CD4-positive, alpha-beta T cell treated with Interferon gamma for 1 hour (primary cell): ENCODE measurements around the gene MAP1S.

Experiments used
- DNase-seq: peaks from one replicate; pipeline ENCODE4 v3.0.0-alpha.2; 2020

The MAP1S gene

DNA sequence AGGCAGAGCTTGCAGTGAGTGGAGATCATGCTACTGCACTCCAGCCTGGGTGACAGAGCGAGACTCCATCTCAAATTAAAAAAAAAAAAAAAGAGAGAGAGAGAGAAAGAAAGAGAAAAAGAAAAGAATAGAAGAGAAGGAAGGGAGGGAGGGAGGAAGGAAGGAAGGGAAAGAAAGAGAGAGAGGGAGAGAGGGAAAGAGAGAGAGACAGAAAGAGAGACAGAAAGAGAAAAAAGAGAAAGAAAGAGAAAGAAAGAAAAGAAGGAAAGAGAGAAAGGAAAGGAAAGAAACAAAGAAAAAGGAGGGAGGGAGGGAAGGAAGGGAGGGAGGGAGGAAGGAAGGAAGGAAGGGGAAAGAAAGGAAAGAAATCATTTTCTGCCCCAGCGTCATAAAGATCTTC lies 24.1 kb upstream of the MAP1S start:
- DNase-seq, result no peak

DNA sequence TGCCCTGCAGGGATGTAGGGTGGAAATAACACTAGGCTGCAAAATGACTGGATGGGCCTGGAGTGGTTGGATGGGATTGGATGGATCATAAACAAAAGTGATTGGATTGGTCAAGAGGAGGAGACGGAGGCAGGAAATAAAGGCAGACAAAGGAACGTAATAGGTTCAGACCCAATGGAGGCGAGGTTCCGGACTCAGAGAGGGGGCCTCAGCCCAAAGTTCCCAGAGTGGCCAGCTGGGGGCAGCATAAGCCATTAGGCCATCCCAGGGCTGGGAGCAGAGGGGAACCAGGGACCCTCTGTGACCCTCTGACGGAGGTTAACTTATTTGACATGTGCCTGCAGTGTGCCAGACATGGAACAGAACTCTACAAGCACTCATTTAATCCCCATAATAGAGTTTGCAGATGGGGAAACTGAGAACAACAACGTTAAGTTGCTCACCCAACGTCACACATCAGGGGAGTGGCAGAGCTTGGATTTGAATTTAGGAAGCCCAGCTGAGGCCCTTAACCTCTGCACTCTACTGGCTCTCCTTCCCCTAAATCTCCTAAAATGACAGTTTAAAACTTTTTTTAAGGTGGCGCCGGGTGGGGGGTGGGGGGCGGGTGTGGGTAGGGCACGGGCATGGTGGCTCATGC lies 15.3 kb upstream of the MAP1S start:
- peak; percentile 52 for DNase-seq

DNA sequence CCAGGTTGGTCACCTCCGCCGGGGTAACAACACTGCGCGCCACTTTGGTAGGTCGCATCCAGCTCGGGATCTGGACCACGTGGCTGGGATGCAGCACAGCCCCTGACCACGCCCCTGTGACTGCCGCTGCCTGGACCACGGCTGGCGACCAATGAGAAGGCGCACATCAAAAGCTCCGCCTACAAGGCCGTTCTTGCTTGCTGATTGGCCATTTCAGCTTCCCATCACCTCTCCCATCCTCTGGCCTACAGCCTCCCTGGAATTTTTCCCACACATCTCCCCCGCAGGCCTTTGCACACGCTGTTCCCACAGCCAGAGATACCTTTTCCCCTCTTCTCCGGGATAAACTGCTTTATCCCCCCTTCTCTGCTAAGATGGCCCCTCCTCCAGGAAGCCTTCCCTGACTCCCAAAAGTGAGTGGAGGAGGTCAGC lies 12.5 kb upstream of the MAP1S start:
- no peak for DNase-seq

DNA sequence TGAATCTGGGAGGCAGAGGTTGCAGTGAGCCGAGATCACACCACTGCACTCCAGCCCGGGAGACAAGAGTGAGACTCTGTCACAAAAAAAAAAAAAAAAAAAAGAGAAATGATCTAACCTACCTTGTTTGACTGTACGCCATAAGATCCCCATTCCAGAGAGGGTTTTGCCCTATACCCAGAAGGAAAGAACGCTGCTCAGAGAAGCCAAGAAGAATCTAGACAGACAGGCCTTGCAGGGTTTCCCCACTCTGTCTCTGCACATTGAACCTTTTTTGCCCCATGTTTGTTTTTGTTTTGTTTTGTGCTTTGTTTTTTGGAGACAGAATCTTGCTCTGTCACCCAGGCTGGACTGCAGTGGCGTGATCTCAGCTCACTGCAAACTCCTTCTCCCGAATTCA lies 7.4 kb upstream of the MAP1S start:
- DNase-seq, result no peak

DNA sequence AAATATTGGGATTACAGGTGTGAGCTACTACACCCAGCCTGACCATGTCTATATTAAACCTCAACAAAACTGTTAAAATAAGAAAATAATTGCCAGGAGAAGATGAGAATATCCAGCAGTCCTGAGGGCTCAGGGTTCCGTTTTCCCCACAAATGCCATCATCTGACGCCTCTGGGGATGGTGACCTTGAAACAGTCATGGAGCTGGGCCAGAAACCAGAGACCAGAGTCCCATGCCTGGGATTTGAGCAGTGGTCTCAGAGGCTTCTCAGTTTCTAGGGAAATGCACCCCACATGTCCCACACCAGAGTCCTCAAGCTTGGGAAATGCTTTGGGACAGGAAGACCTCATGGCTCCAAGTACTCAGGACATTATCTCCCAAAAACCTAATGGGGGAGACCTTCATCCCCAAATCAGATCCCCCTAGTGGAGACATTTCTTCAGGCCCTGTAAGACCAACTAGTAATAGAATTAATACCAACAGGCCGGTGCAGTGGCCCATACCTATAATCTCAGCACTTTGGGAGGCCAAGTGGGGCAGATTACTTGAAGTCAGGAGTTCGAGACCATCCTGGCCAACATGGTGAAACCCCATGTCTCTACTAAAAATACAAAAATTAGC lies 2.9 kb upstream of the MAP1S start:
- DNase-seq, result no peak

DNA sequence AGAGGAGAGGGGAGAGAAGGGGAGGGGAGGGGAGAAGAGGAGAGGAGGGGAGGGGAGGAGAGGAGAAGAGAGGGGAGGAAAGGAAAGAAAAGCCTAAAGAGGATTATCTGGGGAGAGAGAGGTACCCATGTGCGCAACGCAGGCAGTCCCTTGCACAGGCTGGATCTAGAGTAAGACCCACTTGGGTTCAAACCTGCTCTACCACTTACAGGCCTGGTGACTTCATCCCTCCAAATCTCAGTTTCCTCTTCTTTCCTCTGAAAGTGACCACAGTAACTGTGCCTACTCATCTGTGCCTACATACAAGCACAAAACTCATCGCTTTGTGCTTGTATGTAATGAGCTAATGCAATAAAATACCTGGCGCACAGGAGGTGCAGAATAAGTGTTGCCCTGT lies 732 bp upstream of the MAP1S start:
- no peak for DNase-seq

DNA sequence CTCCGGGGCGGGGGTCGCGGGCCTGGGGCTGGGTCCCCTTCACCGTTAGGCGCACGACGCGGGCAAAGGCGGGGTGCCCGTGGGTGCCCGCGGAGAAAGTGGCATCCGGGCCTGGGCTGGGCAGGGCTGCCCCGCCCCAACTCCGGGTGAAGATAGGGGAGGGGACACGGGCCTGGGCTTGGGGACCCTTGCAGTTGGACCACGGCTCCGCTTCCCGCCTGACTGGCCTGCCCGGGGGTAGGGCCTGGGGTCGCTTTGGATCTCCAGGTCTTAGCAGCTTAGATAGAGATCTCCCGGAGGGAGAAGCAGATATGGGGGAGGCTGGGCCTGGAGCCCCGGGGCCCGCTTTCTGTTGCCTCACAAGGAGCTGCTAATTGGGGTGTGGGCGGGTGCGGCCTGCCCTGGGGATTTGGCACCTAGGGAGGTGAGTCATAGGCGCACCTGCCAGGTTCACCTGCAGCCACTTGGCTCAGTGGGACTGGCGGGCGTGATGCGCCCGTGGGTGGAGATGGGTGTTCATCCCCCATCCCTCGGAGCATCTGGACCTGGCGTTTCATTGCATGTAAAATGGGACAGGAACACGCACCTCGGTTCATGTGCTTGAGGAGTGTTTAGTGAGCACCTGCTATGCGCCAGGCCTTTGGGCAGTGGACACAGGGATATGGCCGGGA lies 585 bp downstream of the MAP1S start:
- no peak for DNase-seq

DNA sequence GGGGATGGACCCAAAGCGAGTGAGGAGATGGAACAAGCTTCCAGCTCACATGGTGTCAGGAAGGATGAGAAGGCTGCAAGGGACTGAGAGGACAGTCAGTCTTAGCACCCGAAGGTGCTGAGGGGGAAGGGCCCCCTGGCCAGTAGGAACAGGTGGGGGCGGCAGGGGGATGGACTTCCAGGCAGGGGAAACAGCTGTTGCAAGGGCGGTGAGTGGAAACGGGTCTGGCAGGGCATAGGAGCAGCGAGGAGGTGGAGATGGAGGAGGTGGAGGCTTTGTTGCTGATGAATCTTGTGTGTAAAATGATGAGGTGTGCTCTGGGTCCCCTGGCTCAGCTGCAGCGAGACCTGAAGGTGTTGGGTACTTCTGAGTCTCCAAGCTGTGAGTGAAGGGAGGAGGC lies 1.2 kb downstream of the MAP1S start:
- no peak for DNase-seq

DNA sequence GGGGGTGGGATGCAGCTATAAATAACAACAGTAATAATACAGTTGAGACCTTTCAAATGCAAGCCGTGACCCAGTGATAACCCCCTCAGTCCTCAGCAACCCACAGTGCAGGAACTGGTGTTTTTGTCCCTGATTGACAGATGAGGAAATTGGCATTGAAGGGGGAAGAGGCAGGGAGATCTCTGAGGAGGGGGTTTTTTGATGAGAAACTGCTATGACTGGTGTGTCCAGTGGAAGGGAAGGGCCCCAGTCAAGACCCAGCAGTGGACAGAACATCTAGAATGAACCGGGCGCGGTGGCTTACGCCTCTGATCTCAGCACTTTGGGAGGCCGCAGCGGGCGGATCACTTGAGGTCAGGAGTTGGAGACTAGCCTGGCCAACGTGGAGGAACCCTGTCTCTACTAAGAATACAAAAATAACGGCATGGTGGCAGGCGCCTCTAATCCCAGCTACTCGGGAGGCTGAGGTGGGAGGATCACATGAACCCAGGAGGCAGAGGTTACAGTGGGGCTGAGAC lies 1.9 kb downstream of the MAP1S start:
- no peak for DNase-seq

DNA sequence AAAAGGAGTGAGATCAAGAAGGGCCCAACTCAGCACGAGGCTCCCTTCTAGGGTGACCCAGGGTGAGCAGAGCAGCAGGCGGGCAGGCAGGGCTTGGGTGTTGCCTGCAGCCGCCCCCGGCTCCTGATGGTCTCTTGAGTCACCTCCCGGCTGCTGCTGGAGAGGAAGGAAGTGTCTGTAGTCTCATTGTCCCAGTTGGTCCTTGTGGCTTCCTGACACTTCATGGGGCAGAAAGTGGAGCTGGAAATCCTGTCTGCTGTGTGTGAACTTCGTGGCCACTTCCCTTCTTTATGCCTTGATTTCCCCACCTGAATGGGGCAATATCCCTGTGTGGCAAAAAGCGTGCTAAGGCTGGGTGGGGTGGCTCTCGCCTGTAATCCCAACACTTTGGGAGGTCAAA lies 2.5 kb downstream of the MAP1S start:
- DNase-seq, result peak; percentile 13

DNA sequence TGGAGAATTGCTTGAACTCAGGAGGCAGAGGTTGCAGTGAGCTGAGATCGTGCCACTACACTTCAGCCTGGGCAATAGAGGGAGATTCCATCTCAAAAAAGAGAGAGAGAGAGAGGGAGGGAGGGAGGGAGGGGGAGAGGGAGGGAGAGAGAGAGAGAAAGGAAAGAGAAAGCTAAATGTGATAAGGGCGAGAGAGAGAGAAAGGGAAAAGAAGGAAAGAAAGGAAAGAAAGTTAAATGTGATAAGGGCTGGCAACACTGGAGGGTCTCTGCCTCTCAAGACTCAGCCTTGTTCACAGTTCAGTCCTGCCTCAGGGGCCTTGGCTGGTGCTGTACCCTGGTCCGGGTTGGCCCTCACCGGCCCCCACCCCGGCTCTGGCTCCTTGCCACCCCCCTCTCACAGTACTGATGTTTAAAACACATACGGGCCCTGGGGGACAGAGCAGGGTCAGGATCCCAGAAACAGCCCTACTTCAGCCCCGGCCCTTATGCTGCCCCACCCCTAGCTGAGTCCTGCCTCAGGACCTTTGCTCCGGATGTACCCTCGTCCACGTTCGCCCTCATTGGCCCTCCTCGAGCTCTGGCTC lies 3.5 kb downstream of the MAP1S start:
- no peak for DNase-seq

DNA sequence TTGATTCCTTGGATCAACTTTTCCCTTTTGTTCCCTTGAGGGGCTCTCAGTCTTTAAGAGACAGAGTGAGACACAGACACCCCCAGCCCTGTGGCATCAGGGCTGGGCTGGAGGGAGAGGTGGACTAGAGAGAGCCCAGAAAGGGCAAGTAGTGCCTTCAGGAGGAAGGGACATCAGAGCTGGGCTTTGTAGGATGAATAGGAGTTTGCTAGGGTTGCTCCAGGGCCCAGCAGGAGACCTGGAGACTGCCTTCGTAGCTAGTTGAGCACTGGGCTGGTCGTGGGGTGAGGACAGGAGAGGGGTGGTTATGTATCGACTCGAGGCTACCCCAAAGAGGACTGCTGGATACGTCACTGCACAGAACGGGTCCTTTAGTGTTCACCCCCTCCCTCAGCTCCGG lies 5.4 kb downstream of the MAP1S start:
- no peak for DNase-seq

DNA sequence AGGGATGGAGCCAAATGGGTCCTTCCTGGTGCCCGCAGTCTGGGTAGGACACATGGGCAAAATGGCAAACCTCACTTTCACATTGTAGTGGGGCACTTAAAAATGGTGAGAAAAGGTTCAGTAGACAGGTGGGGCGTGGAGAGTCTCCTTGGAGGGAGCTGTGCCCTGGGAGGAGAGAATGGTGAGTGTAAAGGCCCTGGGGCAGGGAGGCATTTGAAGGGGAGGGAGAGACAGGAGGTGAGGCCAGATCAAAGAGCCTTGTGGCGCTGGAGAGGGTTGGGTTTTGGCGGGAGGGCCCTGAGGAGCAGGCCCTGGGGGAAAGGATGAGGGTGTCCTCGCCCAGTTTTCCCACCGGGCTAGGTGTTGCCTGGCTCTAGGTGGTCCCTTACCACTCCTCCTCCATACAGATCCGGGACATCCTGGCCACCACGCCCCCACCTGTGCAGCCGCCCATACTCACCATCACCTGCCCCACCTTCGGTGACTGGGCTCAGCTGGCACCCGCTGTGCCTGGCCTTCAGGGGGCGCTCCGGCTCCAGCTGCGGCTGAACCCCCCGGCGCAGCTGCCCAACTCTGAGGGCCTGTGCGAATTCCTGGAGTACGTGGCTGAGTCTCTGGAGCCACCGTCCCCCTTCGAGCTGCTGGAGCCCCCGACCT lies 6.3 kb downstream of the MAP1S start:
- DNase-seq, result no peak

DNA sequence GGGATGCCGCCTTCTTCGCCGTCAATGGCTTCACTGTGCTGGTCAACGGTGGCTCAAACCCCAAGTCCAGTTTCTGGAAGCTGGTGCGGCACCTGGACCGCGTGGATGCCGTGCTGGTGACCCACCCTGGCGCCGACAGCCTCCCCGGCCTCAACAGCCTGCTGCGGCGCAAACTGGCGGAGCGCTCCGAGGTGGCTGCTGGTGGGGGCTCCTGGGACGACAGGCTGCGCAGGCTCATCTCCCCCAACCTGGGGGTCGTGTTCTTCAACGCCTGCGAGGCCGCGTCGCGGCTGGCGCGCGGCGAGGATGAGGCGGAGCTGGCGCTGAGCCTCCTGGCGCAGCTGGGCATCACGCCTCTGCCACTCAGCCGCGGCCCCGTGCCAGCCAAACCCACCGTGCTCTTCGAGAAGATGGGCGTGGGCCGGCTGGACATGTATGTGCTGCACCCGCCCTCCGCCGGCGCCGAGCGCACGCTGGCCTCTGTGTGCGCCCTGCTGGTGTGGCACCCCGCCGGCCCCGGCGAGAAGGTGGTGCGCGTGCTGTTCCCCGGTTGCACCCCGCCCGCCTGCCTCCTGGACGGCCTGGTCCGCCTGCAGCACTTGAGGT lies 7.0 kb downstream of the MAP1S start:
- no peak for DNase-seq

DNA sequence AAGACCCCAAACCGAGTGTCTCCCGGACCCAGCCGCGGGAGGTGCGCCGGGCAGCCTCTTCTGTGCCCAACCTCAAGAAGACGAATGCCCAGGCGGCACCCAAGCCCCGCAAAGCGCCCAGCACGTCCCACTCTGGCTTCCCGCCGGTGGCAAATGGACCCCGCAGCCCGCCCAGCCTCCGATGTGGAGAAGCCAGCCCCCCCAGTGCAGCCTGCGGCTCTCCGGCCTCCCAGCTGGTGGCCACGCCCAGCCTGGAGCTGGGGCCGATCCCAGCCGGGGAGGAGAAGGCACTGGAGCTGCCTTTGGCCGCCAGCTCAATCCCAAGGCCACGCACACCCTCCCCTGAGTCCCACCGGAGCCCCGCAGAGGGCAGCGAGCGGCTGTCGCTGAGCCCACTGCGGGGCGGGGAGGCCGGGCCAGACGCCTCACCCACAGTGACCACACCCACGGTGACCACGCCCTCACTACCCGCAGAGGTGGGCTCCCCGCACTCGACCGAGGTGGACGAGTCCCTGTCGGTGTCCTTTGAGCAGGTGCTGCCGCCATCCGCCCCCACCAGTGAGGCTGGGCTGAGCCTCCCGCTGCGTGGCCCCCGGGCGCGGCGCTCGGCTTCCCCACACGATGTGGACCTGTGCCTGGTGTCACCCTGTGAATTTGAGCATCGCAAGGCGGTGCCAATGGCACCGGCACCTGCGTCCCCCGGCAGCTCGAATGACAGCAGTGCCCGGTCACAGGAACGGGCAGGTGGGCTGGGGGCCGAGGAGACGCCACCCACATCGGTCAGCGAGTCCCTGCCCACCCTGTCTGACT lies 7.9 kb downstream of the MAP1S start:
- no peak for DNase-seq

DNA sequence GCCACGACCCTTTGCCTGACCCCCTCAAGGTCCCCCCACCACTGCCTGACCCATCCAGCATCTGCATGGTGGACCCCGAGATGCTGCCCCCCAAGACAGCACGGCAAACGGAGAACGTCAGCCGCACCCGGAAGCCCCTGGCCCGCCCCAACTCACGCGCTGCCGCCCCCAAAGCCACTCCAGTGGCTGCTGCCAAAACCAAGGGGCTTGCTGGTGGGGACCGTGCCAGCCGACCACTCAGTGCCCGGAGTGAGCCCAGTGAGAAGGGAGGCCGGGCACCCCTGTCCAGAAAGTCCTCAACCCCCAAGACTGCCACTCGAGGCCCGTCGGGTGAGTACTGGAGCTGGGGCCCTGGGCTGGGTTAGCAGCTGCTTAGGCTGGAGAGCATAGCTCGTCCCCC lies 8.6 kb downstream of the MAP1S start:
- DNase-seq, result no peak

DNA sequence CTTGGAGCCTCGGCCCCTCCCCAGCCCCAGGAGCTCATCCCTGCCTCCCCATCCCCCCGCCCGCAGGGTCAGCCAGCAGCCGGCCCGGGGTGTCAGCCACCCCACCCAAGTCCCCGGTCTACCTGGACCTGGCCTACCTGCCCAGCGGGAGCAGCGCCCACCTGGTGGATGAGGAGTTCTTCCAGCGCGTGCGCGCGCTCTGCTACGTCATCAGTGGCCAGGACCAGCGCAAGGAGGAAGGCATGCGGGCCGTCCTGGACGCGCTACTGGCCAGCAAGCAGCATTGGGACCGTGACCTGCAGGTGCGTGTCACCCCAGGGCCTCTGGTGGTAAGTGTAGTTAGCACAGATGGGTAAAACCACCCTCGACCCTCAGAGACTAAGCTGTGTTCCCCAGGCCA lies 13.8 kb downstream of the MAP1S start:
- DNase-seq, result no peak

DNA sequence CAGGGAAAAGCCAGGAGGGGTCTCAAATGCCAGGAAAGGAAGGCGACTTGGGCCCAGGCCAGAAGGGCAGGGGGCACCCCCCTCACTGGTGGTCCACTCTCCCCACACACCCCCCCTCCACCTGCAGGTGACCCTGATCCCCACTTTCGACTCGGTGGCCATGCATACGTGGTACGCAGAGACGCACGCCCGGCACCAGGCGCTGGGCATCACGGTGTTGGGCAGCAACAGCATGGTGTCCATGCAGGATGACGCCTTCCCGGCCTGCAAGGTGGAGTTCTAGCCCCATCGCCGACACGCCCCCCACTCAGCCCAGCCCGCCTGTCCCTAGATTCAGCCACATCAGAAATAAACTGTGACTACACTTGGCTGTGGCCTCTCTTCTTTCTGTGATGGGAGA lies 14.9 kb downstream of the MAP1S start:
- no peak for DNase-seq

DNA sequence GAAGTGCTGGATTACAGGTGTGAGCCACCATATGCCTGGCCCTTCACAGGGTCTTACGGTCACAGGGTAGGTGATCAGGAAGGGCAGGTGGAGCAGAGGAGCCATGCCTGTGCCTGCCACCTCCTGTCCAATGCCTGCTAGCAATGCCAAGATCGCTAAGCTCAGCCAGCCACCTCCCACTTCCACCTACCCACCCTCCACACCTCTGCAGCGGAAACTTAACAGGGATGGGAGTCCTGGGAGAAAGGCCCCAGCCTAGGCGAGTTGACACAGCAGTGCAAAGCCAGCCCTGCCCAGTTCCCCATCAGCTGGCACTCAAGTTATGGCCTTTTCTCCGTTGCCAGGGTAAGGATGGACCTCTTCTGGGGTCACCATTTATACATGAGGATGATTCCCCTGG lies 16.1 kb downstream of the MAP1S start:
- DNase-seq, result no peak

DNA sequence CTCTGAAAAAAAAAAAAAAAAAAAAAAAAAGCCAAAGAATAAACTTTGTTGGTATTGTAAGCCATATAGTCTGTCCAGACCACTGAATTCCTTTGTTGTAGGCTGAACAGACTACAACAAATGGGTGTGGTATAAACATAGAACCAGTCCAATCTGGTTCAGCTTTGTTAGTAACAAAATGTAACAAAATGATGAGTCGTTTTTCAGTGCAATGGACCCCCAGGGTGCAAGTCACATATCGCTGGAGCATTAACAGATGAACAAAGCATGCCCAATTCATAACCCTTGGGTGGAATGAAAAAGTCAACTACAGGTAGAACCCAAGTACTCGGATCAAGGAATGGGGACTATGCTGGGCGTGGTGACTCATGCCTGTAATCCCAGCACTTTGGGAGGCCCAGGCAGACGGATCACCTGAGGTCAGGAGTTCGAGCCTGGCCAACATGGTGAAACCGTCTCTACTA lies 18.4 kb downstream of the MAP1S start:
- DNase-seq, result no peak

DNA sequence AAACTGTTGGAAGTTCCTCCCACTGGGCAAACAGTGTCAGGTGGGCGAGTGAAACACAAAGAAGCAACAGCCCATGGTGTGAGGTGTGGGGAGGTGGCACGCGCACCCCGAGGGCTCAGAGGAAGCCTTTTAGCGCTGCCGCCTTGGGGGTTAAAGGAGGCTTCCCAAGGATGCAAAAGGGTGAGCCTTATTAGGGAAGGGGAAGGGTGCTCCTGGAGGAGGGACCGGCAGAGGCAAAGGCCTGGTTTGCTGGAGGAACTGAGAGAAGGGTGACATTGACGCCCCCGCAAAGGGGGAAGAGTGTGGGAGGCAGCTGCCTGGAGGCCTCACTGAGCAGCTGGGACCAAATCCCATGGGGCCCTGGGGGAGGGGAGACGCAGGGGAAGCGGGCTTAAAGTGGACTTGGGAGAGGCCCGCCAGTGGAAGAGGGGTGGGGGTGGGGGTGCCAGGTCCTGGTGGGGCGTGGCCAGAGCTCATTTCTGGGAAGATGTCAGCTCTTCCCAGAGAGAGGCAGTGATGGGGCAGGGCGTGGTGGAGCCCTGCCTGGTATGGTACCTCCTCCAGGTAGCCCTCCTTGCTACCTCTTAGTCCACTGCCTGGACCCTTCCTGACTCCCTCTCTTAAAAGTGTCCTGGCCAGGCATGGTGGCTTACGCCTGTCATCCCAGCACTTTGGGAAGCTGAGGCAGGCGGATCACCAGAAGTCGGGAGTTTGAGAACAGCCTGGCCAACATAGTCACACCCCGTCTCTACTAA lies 20.0 kb downstream of the MAP1S start:
- DNase-seq, result peak; percentile 60
